Measurements from ENCODE around the gene SECISBP2L. TPM values are rescaled to one million over a fixed set of nuclear protein-coding genes. Genes with fewer than 3 reads are reported as not detected.
A peak's percentile ranks its signal among the peaks of the same experiment; 100 is the strongest.

SECISBP2L gene
- total RNA-seq, 1 donor from 2014 or later, result 37.0 TPM

- Mint-ChIP-seq H3K4me3 (ENCODE audit: low read depth) (no peak overlapping the region), H3K4me1 (ENCODE audit: low read depth) (peaks cover 59% of the 10 kb centered on the region), H3K36me3 (ENCODE audit: low read depth) (peaks cover 25% of the 10 kb centered on the region), H3K27me3 (ENCODE audit: low read depth) (no peaks in the 10 kb centered on the region), H3K27ac (peak overlapping the region; percentile 47), H3K9me3 (peaks cover 9% of the 10 kb centered on the region)
- intact Hi-C loops (cut with micrococcal nuclease), result loop anchor here (2.0 kb wide), 1 partner anchor 53 kb away; no protein-coding TSS in a partner anchor
- DNase-seq (ENCODE audit: low spot score), result no peak
Measured at GRCh38 chr15:48941904-48942303, 104.3 kb downstream of the SECISBP2L start.

GRCh38 chr15:48940508-48940907, 105.7 kb downstream of the SECISBP2L start:
- intact Hi-C loops (cut with micrococcal nuclease), result loop anchor here (1.0 to 2.0 kb wide), 3 partner anchors 11 to 52 kb away; no protein-coding TSS in a partner anchor
- H3K4me3 Mint-ChIP-seq (ENCODE audit: low read depth), result peak overlapping the region; percentile 22
- peaks cover 25% of the 10 kb centered on the region for H3K36me3 Mint-ChIP-seq (ENCODE audit: low read depth)
- H3K4me1 Mint-ChIP-seq (ENCODE audit: low read depth), result peaks cover 49% of the 10 kb centered on the region
- peak overlapping the region; percentile 85 for H3K27ac Mint-ChIP-seq
- no peaks in the 10 kb centered on the region for H3K27me3 Mint-ChIP-seq (ENCODE audit: low read depth)
- DNase-seq (ENCODE audit: low spot score), result no peak
- H3K9me3 Mint-ChIP-seq, result peaks cover 9% of the 10 kb centered on the region

- Mint-ChIP-seq H3K9me3 (peaks cover 9% of the 10 kb centered on the region), H3K27ac (peak overlapping the region; percentile 14), H3K4me1 (ENCODE audit: low read depth) (peaks cover 46% of the 10 kb centered on the region), H3K4me3 (ENCODE audit: low read depth) (no peak overlapping the region), H3K27me3 (ENCODE audit: low read depth) (no peaks in the 10 kb centered on the region), H3K36me3 (ENCODE audit: low read depth) (peaks cover 25% of the 10 kb centered on the region)
- no peak for DNase-seq (ENCODE audit: low spot score)
- intact Hi-C loops (cut with micrococcal nuclease), result loop anchor here (1.0 to 2.0 kb wide), 3 partner anchors 10 to 51 kb away; no protein-coding TSS in a partner anchor
Measured at GRCh38 chr15:48939648-48940047, 106.6 kb downstream of the SECISBP2L start.

Other genes with a start within 250 kb of the SECISBP2L start
- gene CEP152, start 235.4 kb downstream of the SECISBP2L start, total RNA-seq, result 26.2 and 29.2 TPM in 2 replicates
- 168 and 202 TPM in 2 replicates for gene EID1, start 168.3 kb downstream of the SECISBP2L start, total RNA-seq
- 8.3 and 8.9 TPM in 2 replicates for gene SHC4, start 82.5 kb downstream of the SECISBP2L start, total RNA-seq
- gene COPS2, start 109.2 kb upstream of the SECISBP2L start, total RNA-seq, result 85.1 and 94.7 TPM in 2 replicates
- gene GALK2, start 123.8 kb upstream of the SECISBP2L start, total RNA-seq, result 29.8 and 33.3 TPM in 2 replicates